Activated T-helper 1 cell treated with anti-CD3 and anti-CD28 coated beads, Interleukin-12 subunit alpha, Interleukin-12 subunit beta, Interleukin-2, Interleukin-4 antibody, amounts not matched to agents 30 ng/mL and 10 ng/mL and 1 ng/mL, durations not matched to agents 14 hours and 24 hours and 36 hours (primary cell): ENCODE data around the gene IFNL3. TPM values are rescaled to one million over a fixed set of nuclear protein-coding genes. Genes with fewer than 3 reads are reported as not detected.
A peak's percentile ranks its signal among the peaks of the same experiment; 100 is the strongest.
"Not testable (repeated sequence)": the region's sequence is repeated elsewhere in the genome, so short reads cannot be mapped to it uniquely, and the experiment has no call there.

Source experiments
- DNase-seq: peaks from one replicate; pipeline ENCODE4 v3.0.0; 2021; ENCODE audit warnings: low spot score
- H3K27ac Mint-ChIP-seq: one replicate; pipeline ENCODE4 v1.8.0; 2021; ENCODE audit warnings: mild to moderate bottlenecking, mixed read lengths
- H3K27me3 Mint-ChIP-seq: one replicate; pipeline ENCODE4 v1.8.0; 2022; ENCODE audit warnings: mild to moderate bottlenecking, moderate library complexity, mixed read lengths; ENCODE audit not compliant: insufficient read depth
- H3K36me3 Mint-ChIP-seq: one replicate; pipeline ENCODE4 v1.8.0; 2021; ENCODE audit warnings: low read depth, mixed read lengths
- H3K4me1 Mint-ChIP-seq: one replicate; pipeline ENCODE4 v1.8.0; 2021; ENCODE audit warnings: low read depth, mixed read lengths
- H3K4me3 Mint-ChIP-seq: one replicate; pipeline ENCODE4 v1.8.0; 2021; ENCODE audit warnings: mild to moderate bottlenecking, moderate library complexity, mixed read lengths
- H3K9me3 Mint-ChIP-seq: one replicate; pipeline ENCODE4 v1.8.0; 2021; ENCODE audit warnings: mixed read lengths
- intact Hi-C: fragments of 100-400 bp; cut with micrococcal nuclease; formaldehyde crosslinking; loops from one replicate; pipeline ENCODE4 v1.15.1; 2024
- total RNA-seq: library from RNA; stranded (reverse); gene quantifications from 2 replicates; pipeline ENCODE4 v1.2.3, GENCODE V29; 2022

IFNL3 gene
- total RNA-seq, 1 donor from 2014 or later, result not detected

- Mint-ChIP-seq H3K4me1 (no peaks in the 10 kb centered on the region), H3K27ac (no peak overlapping the region), H3K36me3 (no peaks in the 10 kb centered on the region), H3K9me3 (no peaks in the 10 kb centered on the region), H3K4me3 (no peak overlapping the region), H3K27me3 (peaks cover 19% of the 10 kb centered on the region)
- intact Hi-C loops, result no loop called here
- DNase-seq, result no peak
Measured at GRCh38 chr19:39223703-39224279, 21.0 kb downstream of the IFNL3 start.

DNA sequence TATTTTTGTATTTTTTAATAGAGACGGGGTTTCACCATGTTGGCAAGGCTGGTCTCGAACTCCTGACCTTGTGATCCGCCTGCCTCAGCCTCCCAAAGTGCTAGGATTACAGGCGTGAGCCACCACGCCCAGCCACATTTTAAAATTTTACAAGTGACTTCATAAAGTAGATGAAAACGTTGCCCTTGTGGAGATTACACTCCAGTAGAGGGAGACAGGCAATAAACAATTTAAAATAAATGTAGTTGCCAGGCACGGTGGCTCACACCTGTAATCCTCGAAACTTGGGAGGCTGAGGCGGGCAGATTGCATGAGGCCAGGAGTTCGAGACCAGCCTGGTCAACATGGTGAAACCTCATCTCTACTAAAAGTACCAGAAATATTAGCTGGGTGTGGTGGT is 25.7 kb downstream of the IFNL3 start:
- intact Hi-C loops, H3K4me1 Mint-ChIP-seq, H3K36me3 Mint-ChIP-seq, DNase-seq, H3K27ac Mint-ChIP-seq, H3K4me3 Mint-ChIP-seq, H3K9me3 Mint-ChIP-seq: not testable (repeated sequence)
- H3K27me3 Mint-ChIP-seq, result peaks cover 12% of the 10 kb centered on the region

GRCh38 chr19:39218230-39219007 is 26.4 kb downstream of the IFNL3 start:
- Mint-ChIP-seq H3K4me1 (no peaks in the 10 kb centered on the region), H3K4me3 (no peak overlapping the region), H3K9me3 (no peaks in the 10 kb centered on the region), H3K27me3 (peaks cover 12% of the 10 kb centered on the region), H3K36me3 (no peaks in the 10 kb centered on the region), H3K27ac (no peak overlapping the region)
- no peak for DNase-seq
- intact Hi-C loops, result no loop called here

DNA sequence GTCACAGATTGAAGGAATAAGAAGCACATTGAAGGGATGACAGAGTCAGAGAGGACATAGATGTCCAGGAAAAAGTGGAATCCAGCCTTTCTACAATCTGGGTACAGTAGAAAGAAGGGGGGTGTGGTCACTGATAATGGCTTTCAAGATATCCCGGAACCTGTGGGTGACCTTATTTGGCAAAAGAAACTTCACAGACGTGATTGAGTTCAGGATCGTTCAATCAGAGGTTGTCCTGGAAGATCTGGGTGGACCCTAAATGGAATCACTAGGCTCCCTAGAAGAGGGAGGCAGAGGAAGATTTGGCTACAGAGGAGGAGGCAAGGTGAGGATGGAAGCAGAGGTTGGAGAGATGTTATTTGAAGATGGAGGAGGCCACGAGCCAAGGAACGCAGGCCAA is 27.7 kb downstream of the IFNL3 start:
- H3K4me3 Mint-ChIP-seq, result no peak overlapping the region
- DNase-seq, result no peak
- intact Hi-C loops, result no loop called here
- no peak overlapping the region for H3K27ac Mint-ChIP-seq
- peaks cover 7% of the 10 kb centered on the region for H3K27me3 Mint-ChIP-seq
- no peaks in the 10 kb centered on the region for H3K9me3 Mint-ChIP-seq
- H3K36me3 Mint-ChIP-seq, result no peaks in the 10 kb centered on the region
- no peaks in the 10 kb centered on the region for H3K4me1 Mint-ChIP-seq

DNA sequence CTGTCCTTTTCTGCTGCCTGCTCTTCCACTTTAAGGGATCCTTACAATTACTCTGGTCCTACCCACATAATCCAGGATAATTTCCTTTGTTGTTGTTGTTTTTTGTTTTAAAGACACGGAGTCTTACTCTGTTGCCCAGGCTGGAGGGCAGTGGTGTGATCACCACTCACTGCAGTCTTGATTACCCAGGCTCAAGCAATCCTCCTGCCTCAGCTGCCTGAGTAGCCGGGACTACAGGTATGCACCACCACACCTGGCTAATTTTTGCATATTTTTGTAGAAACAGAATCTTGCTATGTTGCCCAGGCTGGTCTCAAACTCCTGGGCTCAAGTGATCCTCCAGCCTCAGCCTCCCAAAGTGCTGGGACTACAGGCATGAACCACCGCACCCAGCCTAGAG is 29.5 kb downstream of the IFNL3 start:
- H3K9me3 Mint-ChIP-seq, H3K27ac Mint-ChIP-seq, H3K4me1 Mint-ChIP-seq, intact Hi-C loops, H3K4me3 Mint-ChIP-seq, H3K36me3 Mint-ChIP-seq, DNase-seq, H3K27me3 Mint-ChIP-seq: not testable (repeated sequence)

DNA sequence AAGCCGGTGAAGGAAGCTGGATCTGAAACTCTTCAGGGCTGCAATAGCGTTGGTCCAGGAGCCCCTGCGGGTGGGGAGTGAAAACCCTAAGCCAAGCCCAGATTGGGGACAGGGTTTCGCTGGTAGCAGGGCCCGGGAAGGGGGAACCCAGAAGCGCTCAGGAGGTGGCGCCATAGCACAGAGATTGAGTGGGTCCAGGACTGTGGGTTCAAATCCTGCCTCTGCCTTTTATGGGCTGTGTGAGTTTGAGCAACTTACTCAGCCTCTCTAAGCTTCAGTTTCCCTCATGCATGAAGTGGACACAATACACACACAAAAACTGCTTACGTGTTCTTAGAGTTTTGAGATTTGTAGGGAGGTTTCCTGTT is 32.4 kb downstream of the IFNL3 start:
- Mint-ChIP-seq H3K27me3 (peaks cover 4% of the 10 kb centered on the region), H3K9me3 (no peaks in the 10 kb centered on the region), H3K27ac (no peak overlapping the region), H3K36me3 (no peaks in the 10 kb centered on the region), H3K4me1 (no peaks in the 10 kb centered on the region), H3K4me3 (no peak overlapping the region)
- DNase-seq, result peak; percentile 38
- intact Hi-C loops, result loop anchor here (1.0 kb wide), 2 partner anchors 116 to 199 kb away; no protein-coding TSS in a partner anchor

- Mint-ChIP-seq H3K36me3 (no peaks in the 10 kb centered on the region), H3K27ac (no peak overlapping the region), H3K4me3 (no peak overlapping the region), H3K9me3 (no peaks in the 10 kb centered on the region), H3K27me3 (no peaks in the 10 kb centered on the region), H3K4me1 (no peaks in the 10 kb centered on the region)
- DNase-seq, result no peak
- intact Hi-C loops, result loop anchor here (1.0 kb wide), 2 partner anchors 116 to 199 kb away; no protein-coding TSS in a partner anchor
Measured at GRCh38 chr19:39211731-39212374, 33.0 kb downstream of the IFNL3 start.

DNA sequence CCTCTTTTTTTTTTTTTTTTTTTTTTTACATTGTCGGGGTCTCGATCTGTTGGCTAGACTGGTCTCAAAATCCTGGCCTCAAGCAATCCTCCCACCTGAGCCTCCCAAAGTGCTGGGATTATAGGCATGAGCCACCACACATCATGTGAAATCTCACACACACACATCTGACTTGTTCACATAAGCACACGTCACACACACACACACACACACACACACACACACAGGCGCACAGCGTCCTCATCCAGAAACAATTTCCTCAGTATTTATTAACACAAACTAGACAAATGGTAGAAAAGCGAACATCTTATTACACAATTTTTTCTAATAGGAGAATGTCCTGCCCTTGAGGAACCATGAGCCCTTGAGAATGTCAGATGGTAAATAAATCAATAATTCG is 35.6 kb downstream of the IFNL3 start:
- Mint-ChIP-seq H3K4me1 (no peaks in the 10 kb centered on the region), H3K9me3 (no peaks in the 10 kb centered on the region), H3K36me3 (no peaks in the 10 kb centered on the region), H3K27me3 (peaks cover 12% of the 10 kb centered on the region), H3K4me3 (no peak overlapping the region), H3K27ac (no peak overlapping the region)
- intact Hi-C loops, result no loop called here
- DNase-seq, result no peak

DNA sequence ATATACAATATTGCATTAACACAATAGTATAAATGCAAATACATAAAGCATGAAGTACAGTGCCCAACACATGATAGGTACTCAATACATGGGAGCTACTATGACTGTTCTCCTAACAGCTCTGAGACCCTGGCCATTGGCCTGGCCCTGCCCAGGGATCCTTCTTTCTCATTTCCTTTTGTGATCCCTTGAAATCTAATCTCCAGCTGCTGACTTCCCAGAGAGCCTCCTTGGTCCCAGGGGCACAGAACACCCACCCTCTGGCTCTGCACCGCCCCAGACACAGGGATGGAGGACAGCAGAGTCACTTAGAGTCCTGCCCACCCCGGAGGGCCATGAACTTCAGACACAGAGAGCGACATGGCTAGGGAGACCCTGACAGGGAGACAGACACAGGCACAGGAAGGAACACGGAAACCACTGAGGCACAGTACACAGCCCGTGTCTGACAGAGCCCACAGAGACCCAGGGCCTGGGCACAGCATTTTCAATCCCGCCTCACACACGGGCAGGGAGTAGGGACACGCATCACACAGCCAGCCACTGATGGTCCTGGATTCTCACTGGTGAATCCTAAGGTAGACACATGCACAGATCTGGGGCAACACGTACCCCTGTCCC is 36.5 kb downstream of the IFNL3 start:
- peaks cover 13% of the 10 kb centered on the region for H3K27me3 Mint-ChIP-seq
- H3K27ac Mint-ChIP-seq, result no peak overlapping the region
- no peak overlapping the region for H3K4me3 Mint-ChIP-seq
- intact Hi-C loops, result no loop called here
- H3K36me3 Mint-ChIP-seq, result no peaks in the 10 kb centered on the region
- H3K4me1 Mint-ChIP-seq, result no peaks in the 10 kb centered on the region
- H3K9me3 Mint-ChIP-seq, result no peaks in the 10 kb centered on the region
- DNase-seq, result no peak

DNA sequence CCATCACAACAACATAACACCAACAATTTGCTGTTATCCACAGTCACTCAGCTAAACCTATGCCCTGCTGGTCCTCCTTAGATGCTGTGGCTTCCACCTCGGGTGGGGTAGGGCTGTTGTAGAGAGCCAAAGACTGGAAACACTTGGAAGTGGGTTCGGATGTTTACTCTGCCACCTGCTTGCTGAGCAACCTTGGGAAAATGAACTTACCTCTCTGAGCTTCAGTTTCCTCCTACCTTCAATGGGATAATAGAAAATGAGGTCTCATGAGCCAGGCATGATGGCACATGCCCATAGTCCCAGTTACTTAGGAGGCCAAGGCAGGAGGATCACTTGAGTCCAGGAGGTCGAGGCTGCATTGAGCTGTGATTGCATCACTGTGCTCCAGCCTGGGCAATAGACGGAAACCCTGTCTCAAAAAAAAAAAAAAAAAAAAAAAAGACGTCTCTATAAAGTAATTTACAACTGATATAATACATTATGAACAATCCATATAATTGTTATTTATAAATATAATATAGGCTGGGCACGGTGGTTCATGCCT is 37.4 kb downstream of the IFNL3 start:
- no peak overlapping the region for H3K4me3 Mint-ChIP-seq
- H3K4me1 Mint-ChIP-seq, result no peaks in the 10 kb centered on the region
- DNase-seq, result no peak
- intact Hi-C loops, result no loop called here
- H3K27ac Mint-ChIP-seq, result no peak overlapping the region
- H3K36me3 Mint-ChIP-seq, result no peaks in the 10 kb centered on the region
- H3K27me3 Mint-ChIP-seq, result peaks cover 19% of the 10 kb centered on the region
- H3K9me3 Mint-ChIP-seq, result no peaks in the 10 kb centered on the region

DNA sequence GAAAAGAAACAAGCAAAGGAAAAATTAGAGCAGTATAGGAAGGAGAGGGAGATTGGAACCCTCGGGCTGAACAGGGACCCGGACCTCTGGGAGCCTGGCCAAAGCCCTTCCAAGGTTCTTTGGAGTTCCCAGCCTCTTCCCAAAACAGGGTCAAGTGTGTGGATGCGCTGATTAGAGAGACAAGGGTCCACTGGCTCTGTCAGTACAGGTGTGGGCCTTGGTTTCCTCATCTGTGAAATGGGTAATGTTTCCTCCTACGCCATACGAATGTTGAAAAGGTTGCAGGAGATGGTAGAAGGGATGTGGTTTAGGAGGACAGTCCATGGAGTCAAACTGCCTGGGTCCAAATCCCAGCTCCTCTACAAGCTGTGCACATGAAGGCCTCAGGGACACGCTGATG is 38.7 kb downstream of the IFNL3 start:
- Mint-ChIP-seq H3K9me3 (no peaks in the 10 kb centered on the region), H3K27me3 (peaks cover 24% of the 10 kb centered on the region), H3K4me3 (no peak overlapping the region), H3K4me1 (no peaks in the 10 kb centered on the region), H3K27ac (no peak overlapping the region), H3K36me3 (no peaks in the 10 kb centered on the region)
- DNase-seq, result no peak
- intact Hi-C loops, result no loop called here

DNA sequence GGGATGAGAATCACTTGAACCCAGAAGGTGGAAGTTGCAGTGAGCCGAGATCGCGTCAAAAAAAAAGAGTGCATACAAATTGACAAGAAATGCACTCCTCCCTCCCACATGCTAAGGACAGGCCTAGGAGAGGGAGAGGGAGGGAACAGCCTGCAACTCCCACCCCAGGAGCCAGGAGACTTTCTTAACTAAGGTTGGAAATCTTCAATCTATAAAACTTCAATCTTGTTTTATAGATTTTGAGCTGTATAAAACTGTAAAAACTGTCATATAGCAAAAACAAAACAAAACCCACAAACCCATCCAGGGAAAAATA is 39.4 kb downstream of the IFNL3 start:
- intact Hi-C loops, result no loop called here
- no peak for DNase-seq
- Mint-ChIP-seq H3K4me3 (no peak overlapping the region), H3K9me3 (no peaks in the 10 kb centered on the region), H3K27me3 (peaks cover 24% of the 10 kb centered on the region), H3K4me1 (no peaks in the 10 kb centered on the region), H3K27ac (no peak overlapping the region), H3K36me3 (no peaks in the 10 kb centered on the region)
